Measurements from ENCODE around the gene PTGFRN.
"Not testable (repeated sequence)": the region's sequence is repeated elsewhere in the genome, so short reads cannot be mapped to it uniquely, and the experiment has no call there.

The PTGFRN gene

GRCh38 chr1:116916533-116917445 lies 7.1 kb downstream of the PTGFRN start:
- DNase-seq (ENCODE audit: low read depth), result no peak

DNA sequence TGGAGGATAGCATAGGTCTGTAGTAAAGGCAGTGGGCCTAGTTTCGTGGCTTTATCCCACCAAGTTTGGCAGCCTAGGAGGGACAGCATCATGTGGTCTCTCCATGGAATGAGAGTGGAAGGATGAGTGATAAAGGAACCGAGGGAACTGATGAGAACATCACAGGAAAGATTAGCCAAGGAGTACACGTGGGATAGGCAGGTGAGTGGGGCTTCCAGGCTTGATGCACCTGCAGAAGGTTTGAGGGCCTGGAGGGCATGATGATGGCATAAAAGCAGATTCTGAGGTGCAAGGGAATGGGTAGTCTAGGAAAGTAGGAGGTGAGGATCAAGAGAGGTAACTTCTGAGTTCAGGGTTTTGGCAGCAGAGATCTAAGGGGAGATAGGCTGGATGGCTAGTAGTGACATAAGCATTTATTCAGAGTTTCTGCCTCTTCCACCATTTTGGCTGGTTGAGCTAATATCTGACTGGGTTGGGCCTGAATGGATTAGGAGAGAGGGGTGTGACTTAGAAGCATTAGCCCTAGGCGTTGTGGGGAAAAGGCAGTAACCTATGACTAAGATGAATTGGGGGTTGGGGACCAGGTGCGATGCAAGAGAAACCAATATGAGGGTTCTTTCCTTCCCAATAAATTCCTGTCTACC lies 9.1 kb downstream of the PTGFRN start:
- DNase-seq (ENCODE audit: low read depth), result no peak

GRCh38 chr1:116919802-116920201 lies 10.1 kb downstream of the PTGFRN start:
- no peak for DNase-seq (ENCODE audit: low read depth)

- no peak for DNase-seq (ENCODE audit: low read depth)
Observed at GRCh38 chr1:116920211-116920610, 10.5 kb downstream of the PTGFRN start.

- no peak for DNase-seq (ENCODE audit: low read depth)
Observed at GRCh38 chr1:116921301-116921885, 11.7 kb downstream of the PTGFRN start.

DNA sequence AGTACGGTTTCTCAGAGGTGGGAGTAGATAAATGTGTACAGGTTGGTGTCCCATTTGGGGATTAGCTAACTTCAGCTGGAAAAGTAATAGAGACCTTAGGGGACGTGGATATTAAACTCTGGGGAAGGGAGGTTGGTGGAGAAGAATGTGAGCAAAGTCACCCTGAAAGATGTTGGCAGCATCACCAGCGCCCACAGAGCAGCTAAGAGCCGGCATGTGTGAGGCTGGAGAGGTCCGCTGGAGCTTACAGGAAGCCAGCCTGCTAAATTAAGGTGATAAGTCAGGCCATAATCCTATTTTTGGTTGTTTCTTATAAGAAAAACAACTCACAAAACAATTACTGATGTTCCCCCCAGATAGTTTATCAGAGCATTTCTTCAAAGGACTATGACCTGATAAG lies 12.2 kb downstream of the PTGFRN start:
- no peak for DNase-seq (ENCODE audit: low read depth)

- no peak for DNase-seq (ENCODE audit: low read depth)
Observed at GRCh38 chr1:116923421-116923820, 13.7 kb downstream of the PTGFRN start.

- no peak for DNase-seq (ENCODE audit: low read depth)
Observed at GRCh38 chr1:116927049-116927798, 17.5 kb downstream of the PTGFRN start.

DNA sequence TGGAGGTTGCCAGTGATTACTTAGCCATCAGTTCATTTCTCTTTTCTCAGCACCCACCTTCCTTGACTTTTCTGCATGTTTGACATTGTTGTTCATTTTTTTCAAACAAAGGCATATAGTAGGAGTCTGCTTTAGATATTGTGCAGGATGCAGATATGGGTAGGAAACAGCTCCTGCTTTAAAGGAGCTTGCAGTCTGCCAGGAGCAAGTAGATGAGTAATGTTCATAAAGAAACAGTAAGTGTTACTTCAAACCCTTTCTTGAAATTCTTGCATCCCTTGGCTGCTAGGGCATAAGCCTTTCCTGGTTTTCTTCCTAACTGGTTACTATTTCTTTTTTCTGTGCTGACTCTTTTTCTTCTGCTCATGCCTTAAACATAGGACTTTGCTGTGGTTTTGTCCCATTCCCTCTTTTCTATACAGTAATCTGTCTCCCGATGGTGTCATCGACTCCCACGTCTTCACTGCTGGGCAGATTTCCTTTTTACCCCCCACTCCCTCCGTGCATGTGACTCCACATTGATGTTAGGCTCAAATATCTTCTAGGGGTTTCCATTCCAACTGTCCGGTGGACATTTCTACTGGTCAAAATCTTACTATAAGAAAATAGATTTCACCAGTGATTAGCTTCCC lies 20.4 kb downstream of the PTGFRN start:
- DNase-seq (ENCODE audit: low read depth), result no peak

GRCh38 chr1:116931016-116931918 lies 21.6 kb downstream of the PTGFRN start:
- no peak for DNase-seq (ENCODE audit: low read depth)

DNA sequence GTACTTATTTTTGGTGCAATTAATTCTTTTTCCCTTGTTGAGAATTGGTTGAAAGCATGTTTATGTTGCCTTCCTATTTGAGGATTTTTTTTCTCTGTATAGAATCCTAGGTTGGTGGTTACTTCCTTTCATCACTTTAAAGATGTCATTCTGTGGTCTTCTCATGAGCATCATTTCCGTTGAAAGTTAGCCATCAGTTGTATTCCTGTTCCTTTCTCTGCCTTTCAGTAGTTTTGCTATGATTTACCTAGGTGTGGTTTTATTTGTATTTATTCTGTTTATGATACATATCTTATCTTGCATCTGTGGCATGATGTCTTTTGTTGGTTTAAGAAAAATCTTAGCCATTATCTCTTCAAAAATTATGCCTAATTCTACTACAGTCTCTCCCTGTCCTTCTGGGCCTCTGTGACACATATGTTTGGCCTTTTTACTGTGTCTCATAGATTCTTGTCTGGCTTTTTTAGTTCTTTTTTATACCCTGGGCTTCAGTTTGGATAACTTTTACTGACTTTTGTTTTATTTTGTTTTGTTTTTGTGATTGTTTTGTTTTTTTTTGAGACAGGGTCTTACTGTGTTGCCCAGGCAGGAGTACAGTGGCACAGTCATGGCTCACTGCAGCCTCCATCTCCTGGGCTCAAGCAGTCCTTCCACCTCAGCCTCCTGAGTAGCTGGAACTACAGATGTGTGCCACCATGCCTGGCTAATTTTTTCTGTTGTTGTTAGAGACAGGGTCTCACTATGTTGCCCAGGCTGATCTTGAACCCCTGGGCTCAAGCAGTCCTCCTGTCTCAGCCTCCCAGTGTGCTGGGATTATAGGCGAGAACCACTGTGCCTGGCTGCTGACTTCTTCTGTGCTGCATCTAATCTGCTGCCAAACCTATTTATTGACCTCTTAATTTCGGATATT lies 24.1 kb downstream of the PTGFRN start:
- DNase-seq (ENCODE audit: low read depth), result no peak

GRCh38 chr1:116934586-116935207 lies 25.0 kb downstream of the PTGFRN start:
- DNase-seq (ENCODE audit: low read depth), result no peak

DNA sequence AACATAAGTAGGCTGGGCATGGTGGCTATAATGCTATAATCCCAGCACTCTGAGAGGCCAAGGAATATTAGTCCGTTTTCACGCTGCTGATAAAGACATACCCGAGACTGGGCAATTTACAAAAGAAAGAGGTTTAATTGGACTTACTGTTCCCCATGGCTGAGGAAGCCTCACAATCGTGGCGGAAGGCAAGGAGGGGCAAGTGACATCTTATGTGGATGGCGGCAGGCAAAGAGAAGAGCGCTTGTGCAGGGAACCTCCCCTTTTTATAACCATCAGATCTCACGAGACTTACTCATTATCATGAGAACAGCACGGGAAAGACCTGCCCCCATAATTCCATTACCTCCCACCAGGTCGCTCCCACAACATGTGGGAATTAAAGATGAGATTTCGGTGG lies 28.5 kb downstream of the PTGFRN start:
- DNase-seq (ENCODE audit: low read depth), result no peak

DNA sequence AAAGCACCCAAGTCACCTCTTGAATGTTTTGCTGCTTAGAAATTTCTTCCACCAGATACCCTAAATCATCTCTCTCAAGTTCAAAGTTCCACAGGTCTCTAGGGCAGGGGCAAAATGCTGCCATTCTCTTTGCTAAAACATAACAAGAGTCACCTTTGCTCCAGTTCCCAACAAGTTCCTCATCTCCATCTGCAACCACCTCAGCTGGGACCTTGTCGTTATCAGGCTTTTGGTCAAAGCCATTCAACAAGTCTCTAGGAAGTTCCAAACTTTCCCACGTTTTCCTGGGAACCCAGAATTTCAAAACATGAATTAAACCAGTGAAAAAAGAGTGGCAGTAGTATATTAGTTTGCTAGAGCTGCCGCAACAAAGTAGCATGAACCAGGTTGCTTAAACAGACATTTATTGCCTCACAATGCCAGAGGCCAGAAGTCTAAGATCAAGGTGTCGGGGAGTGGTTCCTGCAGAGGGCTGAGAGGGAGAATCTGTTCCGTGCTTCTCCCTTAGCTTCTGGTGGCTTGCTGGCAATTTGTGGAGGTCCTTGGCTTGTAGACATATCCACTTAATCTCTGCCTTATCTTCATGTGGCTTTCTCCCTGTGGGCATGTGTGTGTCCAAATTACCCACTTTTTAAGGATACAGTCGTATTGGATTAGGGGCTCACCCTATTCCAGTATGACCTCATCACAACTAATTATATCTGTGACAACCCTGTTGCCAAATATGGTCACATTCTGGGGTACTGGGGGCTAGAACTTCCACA lies 30.2 kb downstream of the PTGFRN start:
- DNase-seq (ENCODE audit: low read depth), result not testable (repeated sequence)

DNA sequence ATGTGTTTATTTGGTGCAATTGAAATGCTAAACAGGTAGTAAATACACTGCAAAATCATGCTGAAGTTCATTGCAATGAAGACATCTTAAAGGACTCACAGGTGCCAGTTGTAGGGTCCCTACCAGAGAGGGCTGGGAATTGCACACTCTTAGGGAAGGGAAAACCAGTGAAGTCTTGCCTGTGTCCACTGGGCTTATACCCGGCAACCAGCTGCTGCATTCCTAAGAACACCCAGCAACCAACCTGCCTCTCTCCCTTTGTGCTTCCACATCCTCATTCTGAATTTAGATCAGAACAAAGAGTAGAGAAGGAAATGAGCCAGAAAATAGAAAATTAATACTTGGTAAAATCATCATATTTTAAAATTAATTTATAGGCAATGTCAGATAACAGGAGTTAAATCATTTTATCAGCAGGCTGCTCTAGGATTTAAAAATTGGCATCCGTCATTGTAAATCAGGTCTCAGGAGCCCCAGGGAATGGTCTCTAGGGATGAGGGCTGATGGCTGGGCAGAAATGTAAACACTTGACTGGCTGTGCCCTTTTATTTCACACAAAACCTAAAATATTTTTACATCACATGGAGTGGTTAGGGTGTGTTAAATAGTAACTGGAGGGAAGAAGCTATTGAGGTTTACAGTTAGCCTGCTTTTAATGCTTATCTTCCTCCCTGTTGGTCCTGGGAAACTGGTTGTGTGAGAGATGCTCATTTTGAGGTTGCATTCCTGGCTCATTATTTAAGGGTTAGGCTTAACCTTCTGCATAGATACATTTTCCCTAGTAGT lies 31.3 kb downstream of the PTGFRN start:
- no peak for DNase-seq (ENCODE audit: low read depth)

- DNase-seq (ENCODE audit: low read depth), result no peak
Observed at GRCh38 chr1:116941670-116942069, 32.0 kb downstream of the PTGFRN start.

DNA sequence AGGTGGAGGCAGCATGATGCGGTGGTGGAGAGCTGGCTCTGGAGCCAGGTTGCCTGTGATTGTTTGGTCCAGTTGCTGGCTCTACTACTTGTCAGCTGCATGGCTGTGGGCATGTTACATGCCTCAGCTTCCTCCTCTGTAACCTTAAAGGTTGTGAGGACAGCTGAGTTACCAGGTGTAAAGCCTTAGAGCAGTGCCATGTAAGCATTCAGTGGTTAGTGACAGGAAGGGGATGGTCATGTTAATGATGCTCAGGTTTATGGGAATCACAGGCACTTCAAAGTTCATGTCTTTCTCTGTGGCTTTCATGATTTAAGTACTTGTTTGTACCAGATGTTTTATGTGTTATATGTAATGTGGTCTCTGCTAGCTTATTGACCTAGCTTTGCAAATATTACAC lies 32.6 kb downstream of the PTGFRN start:
- DNase-seq (ENCODE audit: low read depth), result no peak

GRCh38 chr1:116943438-116943837 lies 33.7 kb downstream of the PTGFRN start:
- DNase-seq (ENCODE audit: low read depth), result no peak
